T-cell (primary cell): ENCODE results near the gene MAP3K7CL. TPM values are rescaled to one million over a fixed set of nuclear protein-coding genes. Genes with fewer than 3 reads are reported as not detected.

ENCODE experiments used
- ATAC-seq, 4 experiments: fragments of 200-7000 bp in 3 of 4; fragments of 150-1000 bp in 1 of 4; cut with Tn5 transposase; replicated peaks in 1 of 4; 1 replicate in 3 of 4; 2 replicates in 1 of 4; pipeline ENCODE4 v1.10.0; 2021; ENCODE audit warnings: moderate library complexity in 3 of 4, mild to moderate bottlenecking in 2 of 4, moderate number of reproducible peaks in 1 of 4
- CTCF ChIA-PET, 2 donors: fragments of 300-600 bp; sonication (Branson Sonifier 250); formaldehyde crosslinking; loops; one replicate each; lab custom pipeline; 2022; ENCODE audit warnings: antibody characterized with exemption in 2 of 2; lab: Charles Lee
- POLR2A ChIA-PET, 2 donors: fragments of 300-600 bp; sonication (Branson Sonifier 250); formaldehyde crosslinking; loops; one replicate each; lab custom pipeline; 2022; ENCODE audit warnings: antibody characterized with exemption in 2 of 2; lab: Charles Lee
- DNase-seq, 35 experiments: peaks; one replicate each; pipeline versions ENCODE4 v3.0.0 to v3.0.0-alpha.2; 2013 to 2023
- H3K27ac ChIP-seq: one replicate; pipeline ENCODE4 v1.5.1; 2013; ENCODE audit warnings: low read length
- H3K27me3 ChIP-seq, 2 experiments: replicated peaks in 1 of 2; 1 replicate in 1 of 2; 2 replicates in 1 of 2; pipeline versions ENCODE4 v1.6.1 to v1.7.0; 2013; ENCODE audit warnings: low read length in 1 of 2, mixed read lengths in 1 of 2; ENCODE audit not compliant: control insufficient read depth in 2 of 2, insufficient read depth in 2 of 2; ENCODE audit errors: extremely low read depth in 1 of 2
- H3K36me3 ChIP-seq, 2 donors: 1 replicate in 1 of 2; 2 replicates in 1 of 2; pipeline versions ENCODE4 v1.6.1 to v1.7.0; 2013; ENCODE audit warnings: low read length in 1 of 2; ENCODE audit not compliant: control insufficient read depth in 2 of 2, insufficient read depth in 1 of 2; ENCODE audit errors: extremely low read depth in 1 of 2
- H3K4me1 ChIP-seq, 2 experiments: 1 replicate in 1 of 2; 2 replicates in 1 of 2; pipeline versions ENCODE4 v1.6.1 to v1.7.0; 2013; ENCODE audit warnings: low read length in 2 of 2, mixed read lengths in 1 of 2; ENCODE audit not compliant: insufficient read depth in 2 of 2, control insufficient read depth in 1 of 2; ENCODE audit errors: extremely low read depth in 1 of 2
- H3K4me3 ChIP-seq, 2 donors: 1 replicate in 1 of 2; 2 replicates in 1 of 2; pipeline versions ENCODE4 v1.5.1 to v1.7.0; 2013; ENCODE audit warnings: mild to moderate bottlenecking in 2 of 2, low read length in 1 of 2, moderate library complexity in 1 of 2; ENCODE audit not compliant: control insufficient read depth in 1 of 2; ENCODE audit errors: extremely low read depth in 1 of 2
- H3K9me3 ChIP-seq: 2 replicates; pipeline ENCODE4 v1.7.0; 2013
- H3K27ac Mint-ChIP-seq, 2 donors: one replicate each; pipeline ENCODE4 v1.8.0; 2020 to 2021; ENCODE audit warnings: mild to moderate bottlenecking in 2 of 2, mixed read lengths in 2 of 2
- H3K27me3 Mint-ChIP-seq, 2 donors: one replicate each; pipeline ENCODE4 v1.8.0; 2021 to 2022; ENCODE audit warnings: mixed read lengths in 2 of 2
- H3K36me3 Mint-ChIP-seq: one replicate; pipeline ENCODE4 v1.8.0; 2021; ENCODE audit warnings: mixed read lengths
- H3K4me1 Mint-ChIP-seq, 3 donors: one replicate each; pipeline ENCODE4 v1.8.0; 2020 to 2022; ENCODE audit warnings: mixed read lengths in 3 of 3, mild to moderate bottlenecking in 1 of 3
- H3K4me3 Mint-ChIP-seq, 3 donors: one replicate each; pipeline ENCODE4 v1.8.0; 2020 to 2022; ENCODE audit warnings: mild to moderate bottlenecking in 3 of 3, mixed read lengths in 3 of 3, moderate library complexity in 3 of 3
- H3K9me3 Mint-ChIP-seq, 3 donors: one replicate each; pipeline ENCODE4 v1.8.0; 2020 to 2022; ENCODE audit warnings: mixed read lengths in 3 of 3
- WGBS: methylation state at CpG from one replicate; pipeline ENCODE4 v1.1.5; 2013; ENCODE audit warnings: missing lambda C conversion rate; ENCODE audit not compliant: insufficient coverage; 5-methylcytosine and 5-hydroxymethylcytosine counted together
- total RNA-seq, 35 experiments: library from RNA in 6 of 35; stranded (reverse) in 6 of 35; fragments of 120-200 nt in 1 of 35; gene quantifications; one replicate each; pipeline versions ENCODE4 v1.2.1 to v1.2.4 and lab custom pipeline; 2013 to 2026

MAP3K7CL gene
- total RNA-seq, 5 donors from 2014 or later (not counting 1 experiment from before 2014, with no cell fraction given): 4.8 to 9.1 (median 7.4) TPM

- Histone ChIP-seq H3K27me3 (no peaks in the 10 kb centered on the region), H3K9me3 (no peaks in the 10 kb centered on the region), H3K36me3 (no peaks in the 10 kb centered on the region), H3K4me3 (no peak overlapping the region), H3K27ac (no peak overlapping the region), H3K4me1 (no peaks in the 10 kb centered on the region)
- Mint-ChIP-seq H3K27me3 (no peaks in the 10 kb centered on the region), H3K4me3 (no peak overlapping the region), H3K4me1 (peaks cover 0 to 2% (median 2%) of the 10 kb centered on the region in 3 donors), H3K9me3 (no peaks in the 10 kb centered on the region), H3K27ac (no peak overlapping the region), H3K36me3 (peaks cover 16% of the 10 kb centered on the region)
- ATAC-seq (no peak), DNase-seq (no peak)
- WGBS: 44% methylated on average over 2 of the region's 2 CpGs
- CTCF ChIA-PET: interaction anchor here in 1 of 2 donors (0.6 to 0.7 kb wide), 2 partner anchors 14 to 659 kb away, joined by 3 read pairs; no protein-coding TSS in a partner anchor
- POLR2A ChIA-PET: no interaction called here
Observed at GRCh38 chr21:29176471-29177120, 46.2 kb downstream of the MAP3K7CL start.

GRCh38 chr21:29177800-29178199 lies 47.4 kb downstream of the MAP3K7CL start:
- WGBS: 83% methylated on average over 1 of the region's 1 CpG
- Histone ChIP-seq H3K4me1 (no peaks in the 10 kb centered on the region), H3K27ac (no peak overlapping the region), H3K36me3 (no peaks in the 10 kb centered on the region), H3K4me3 (no peak overlapping the region), H3K27me3 (no peaks in the 10 kb centered on the region), H3K9me3 (no peaks in the 10 kb centered on the region)
- Mint-ChIP-seq H3K27me3 (no peaks in the 10 kb centered on the region), H3K36me3 (peaks cover 13% of the 10 kb centered on the region), H3K27ac (no peak overlapping the region), H3K4me1 (peaks cover 0 to 5% (median 5%) of the 10 kb centered on the region in 3 donors), H3K4me3 (no peak overlapping the region), H3K9me3 (no peaks in the 10 kb centered on the region)
- CTCF ChIA-PET: no interaction called here
- DNase-seq (no peak), ATAC-seq (no peak)
- POLR2A ChIA-PET: interaction anchor here in 1 of 2 donors (0.6 to 0.8 kb wide), 2 partner anchors 11 to 800 kb away, joined by 3 read pairs; no protein-coding TSS in a partner anchor

GRCh38 chr21:29178926-29179325 lies 48.5 kb downstream of the MAP3K7CL start:
- H3K36me3 ChIP-seq: no peaks in the 10 kb centered on the region
- 93% methylated on average over 7 of the region's 7 CpGs for WGBS
- no peaks in the 10 kb centered on the region for H3K9me3 ChIP-seq
- H3K4me1 ChIP-seq: no peaks in the 10 kb centered on the region
- H3K36me3 Mint-ChIP-seq: peaks cover 13% of the 10 kb centered on the region
- no peak for DNase-seq
- ChIA-PET POLR2A (no interaction called here), CTCF (no interaction called here)
- ATAC-seq: no peak
- H3K4me3 ChIP-seq: no peak overlapping the region
- no peak overlapping the region for H3K4me3 Mint-ChIP-seq
- no peak overlapping the region for H3K27ac ChIP-seq
- no peaks in the 10 kb centered on the region for H3K9me3 Mint-ChIP-seq
- H3K27me3 Mint-ChIP-seq: no peaks in the 10 kb centered on the region
- peaks cover 0 to 5% (median 5%) of the 10 kb centered on the region in 3 donors for H3K4me1 Mint-ChIP-seq
- H3K27me3 ChIP-seq: no peaks in the 10 kb centered on the region
- no peak overlapping the region for H3K27ac Mint-ChIP-seq

- CTCF ChIA-PET: no interaction called here
Observed at GRCh38 chr21:29179503-29179902, 49.1 kb downstream of the MAP3K7CL start.

GRCh38 chr21:29181799-29182470 lies 51.5 kb downstream of the MAP3K7CL start:
- H3K36me3 Mint-ChIP-seq: peaks cover 4% of the 10 kb centered on the region
- H3K9me3 ChIP-seq: no peaks in the 10 kb centered on the region
- no peak for ATAC-seq
- no peaks in the 10 kb centered on the region for H3K27me3 ChIP-seq
- H3K4me3 Mint-ChIP-seq: no peak overlapping the region
- H3K27me3 Mint-ChIP-seq: no peaks in the 10 kb centered on the region
- ChIA-PET POLR2A (no interaction called here), CTCF (no interaction called here)
- H3K27ac Mint-ChIP-seq: no peak overlapping the region
- H3K36me3 ChIP-seq: no peaks in the 10 kb centered on the region
- no peaks in the 10 kb centered on the region for H3K9me3 Mint-ChIP-seq
- no peaks in the 10 kb centered on the region for H3K4me1 ChIP-seq
- H3K27ac ChIP-seq: no peak overlapping the region
- peaks cover 0 to 5% (median 5%) of the 10 kb centered on the region in 3 donors for H3K4me1 Mint-ChIP-seq
- H3K4me3 ChIP-seq: no peak overlapping the region
- no peak for DNase-seq
- WGBS: 57% methylated on average over 4 of the region's 9 CpGs

More at GRCh38 chr21:29179503-29179902, 49.1 kb downstream of the MAP3K7CL start:
- H3K9me3 Mint-ChIP-seq: no peaks in the 10 kb centered on the region
- POLR2A ChIA-PET: no interaction called here
- Histone ChIP-seq H3K4me1 (no peaks in the 10 kb centered on the region), H3K27me3 (no peaks in the 10 kb centered on the region), H3K27ac (no peak overlapping the region), H3K9me3 (no peaks in the 10 kb centered on the region), H3K36me3 (no peaks in the 10 kb centered on the region), H3K4me3 (no peak overlapping the region)
- WGBS: no CpG with 5 or more reads among the region's 1 CpG
- no peak overlapping the region for H3K27ac Mint-ChIP-seq
- no peaks in the 10 kb centered on the region for H3K27me3 Mint-ChIP-seq
- H3K4me1 Mint-ChIP-seq: peaks cover 0 to 5% (median 5%) of the 10 kb centered on the region in 3 donors
- no peak overlapping the region for H3K4me3 Mint-ChIP-seq
- no peak for ATAC-seq
- H3K36me3 Mint-ChIP-seq: peaks cover 11% of the 10 kb centered on the region
- DNase-seq: no peak

- Mint-ChIP-seq H3K9me3 (no peaks in the 10 kb centered on the region), H3K27ac (no peak overlapping the region), H3K36me3 (peaks cover 4% of the 10 kb centered on the region), H3K27me3 (no peaks in the 10 kb centered on the region), H3K4me1 (peaks cover 0 to 5% (median 5%) of the 10 kb centered on the region in 3 donors), H3K4me3 (no peak overlapping the region)
- Histone ChIP-seq H3K9me3 (no peaks in the 10 kb centered on the region), H3K36me3 (no peaks in the 10 kb centered on the region), H3K4me1 (no peaks in the 10 kb centered on the region), H3K27me3 (no peaks in the 10 kb centered on the region), H3K4me3 (no peak overlapping the region), H3K27ac (no peak overlapping the region)
- ATAC-seq (no peak), DNase-seq (no peak)
- no CpG with 5 or more reads among the region's 4 CpGs for WGBS
- CTCF ChIA-PET: no interaction called here
- POLR2A ChIA-PET: no interaction called here
Observed at GRCh38 chr21:29182691-29183092, 52.2 kb downstream of the MAP3K7CL start.
